Activated CD8-positive, alpha-beta memory T cell treated with anti-CD3 and anti-CD28 coated beads, Interleukin-2, amount 50 U/mL, for 1 hour (primary cell): ENCODE results near the gene PPP6R2.
"Not testable (repeated sequence)": the region's sequence is repeated elsewhere in the genome, so short reads cannot be mapped to it uniquely, and the experiment has no call there.

Experiments
- DNase-seq: peaks from one replicate; pipeline ENCODE4 v3.0.0-alpha.2; 2020; ENCODE audit errors: extremely low read depth

The PPP6R2 gene

DNA sequence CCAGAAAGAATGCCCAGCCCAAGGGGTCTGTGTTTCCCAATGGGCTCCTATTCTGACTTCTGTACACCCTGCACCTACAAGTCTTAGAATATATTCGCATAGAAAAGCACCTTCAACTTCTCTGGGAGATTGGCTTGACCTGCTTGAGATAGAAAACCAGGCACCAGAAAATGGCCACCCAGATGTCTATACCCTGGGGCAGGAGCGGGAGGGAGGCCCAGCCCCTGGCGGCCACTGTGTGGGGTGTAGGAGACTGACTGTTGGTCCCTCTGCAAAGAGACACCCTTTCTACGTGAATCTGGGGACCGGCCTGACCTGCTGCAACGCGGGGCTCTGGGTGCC is 24.8 kb upstream of the PPP6R2 start:
- DNase-seq = no peak

DNA sequence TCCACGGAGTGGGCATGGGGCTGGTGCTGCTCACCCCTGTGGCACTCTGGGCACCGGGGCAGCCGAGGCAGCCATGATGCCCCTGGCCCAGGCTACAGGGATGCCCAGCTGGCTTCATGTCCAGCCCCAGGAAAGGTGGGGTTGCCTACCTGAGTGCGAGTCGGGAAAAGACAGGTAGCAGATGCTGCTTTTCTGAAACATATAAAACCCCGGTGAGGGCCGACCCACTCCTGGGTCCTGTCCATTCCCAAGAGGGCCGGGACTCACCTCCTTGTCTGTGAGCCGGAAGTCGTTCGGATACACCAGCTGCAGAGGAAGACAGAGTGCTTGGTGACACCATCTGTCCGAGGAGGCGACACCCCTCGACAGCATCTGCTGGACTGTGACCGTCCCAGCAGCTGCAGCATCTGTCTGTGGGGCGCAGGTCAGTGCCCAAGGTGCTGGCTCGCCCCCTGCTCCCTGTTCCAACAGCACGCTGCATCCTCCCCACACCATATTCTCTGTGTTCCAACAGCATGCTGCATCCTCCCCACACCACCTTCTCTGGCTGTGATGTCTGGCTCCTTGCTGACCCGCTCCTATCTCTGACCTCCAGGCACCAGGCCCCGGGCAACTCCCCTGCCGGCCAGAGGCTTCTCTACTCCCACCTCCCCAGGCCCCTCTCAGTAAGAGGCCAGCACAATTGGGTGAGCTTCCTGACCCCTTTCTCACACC is 24.3 kb upstream of the PPP6R2 start:
- DNase-seq = no peak

DNA sequence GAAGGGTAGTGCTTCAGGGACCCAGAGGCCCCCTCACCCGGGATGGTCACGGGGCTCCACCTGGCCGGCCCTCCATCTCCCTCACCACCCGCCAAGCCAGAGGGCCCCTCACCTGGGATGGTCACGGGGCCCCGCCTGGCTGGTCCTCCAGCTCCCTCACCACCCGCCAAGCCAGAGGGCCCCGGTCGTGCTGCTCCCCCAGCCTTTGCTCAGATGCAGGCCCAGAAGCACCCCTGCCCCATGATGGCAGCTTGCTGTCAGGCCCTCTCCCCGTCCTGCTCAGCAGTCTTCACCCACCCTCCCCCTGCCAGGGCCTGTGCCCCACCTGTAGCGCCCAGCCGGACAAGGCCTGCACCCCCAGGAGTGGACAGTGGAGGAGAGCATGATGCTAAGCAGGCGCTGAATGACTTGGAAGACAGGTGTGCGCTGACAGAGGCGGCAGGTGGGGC is 23.6 kb upstream of the PPP6R2 start:
- no peak for DNase-seq

DNA sequence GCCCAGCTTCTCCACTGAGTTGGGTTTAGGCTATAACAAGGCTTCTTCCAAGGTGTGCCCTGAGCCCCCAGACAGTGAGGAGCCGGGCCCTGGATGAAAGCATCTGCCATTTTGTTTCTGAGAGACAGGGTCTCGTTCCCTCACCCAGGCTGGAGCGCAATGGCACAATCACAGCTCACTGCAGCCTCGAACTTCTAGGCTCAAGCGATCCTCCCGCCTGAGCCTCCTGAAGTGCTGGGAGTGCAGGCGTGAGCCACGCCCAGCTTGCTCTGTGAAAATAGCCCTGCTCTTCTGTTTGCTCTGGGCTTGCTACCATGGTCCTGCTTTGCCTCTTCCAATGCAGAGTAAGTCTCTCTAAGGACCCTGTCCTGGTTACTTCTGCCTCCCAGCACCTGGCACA is 23.0 kb upstream of the PPP6R2 start:
- DNase-seq = no peak

DNA sequence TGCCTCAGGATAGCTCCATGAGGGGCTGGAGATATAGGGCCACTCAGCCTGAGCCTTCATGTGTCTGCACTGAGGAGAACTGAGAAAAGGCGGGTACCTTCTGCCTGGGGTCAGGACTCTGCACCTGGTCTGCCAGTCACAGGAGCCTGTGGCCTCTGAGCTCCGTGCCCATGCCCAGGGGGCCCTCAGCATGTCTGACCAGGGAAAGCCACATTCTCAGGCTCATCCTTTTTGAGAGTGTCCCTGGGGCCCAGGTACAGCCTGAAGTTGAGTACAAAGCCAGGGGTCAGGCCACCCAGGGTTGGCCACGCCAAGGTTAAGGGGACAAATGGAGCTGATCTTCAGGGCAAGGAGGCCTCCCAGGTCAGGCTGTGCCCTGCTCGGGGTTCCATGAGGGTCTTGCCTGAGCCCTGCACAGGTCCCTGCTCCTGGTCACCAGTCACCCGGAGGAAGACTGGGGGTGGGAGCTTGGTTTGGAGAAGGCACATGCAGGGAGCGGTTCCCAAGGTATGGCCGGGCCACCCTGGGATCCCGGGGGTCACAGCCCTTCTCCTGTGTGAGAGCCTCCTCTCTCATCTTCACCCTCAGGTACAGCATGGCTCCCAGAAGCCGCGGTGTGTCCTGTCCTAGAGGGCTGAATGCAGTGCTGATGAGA is 22.3 kb upstream of the PPP6R2 start:
- DNase-seq = no peak

DNA sequence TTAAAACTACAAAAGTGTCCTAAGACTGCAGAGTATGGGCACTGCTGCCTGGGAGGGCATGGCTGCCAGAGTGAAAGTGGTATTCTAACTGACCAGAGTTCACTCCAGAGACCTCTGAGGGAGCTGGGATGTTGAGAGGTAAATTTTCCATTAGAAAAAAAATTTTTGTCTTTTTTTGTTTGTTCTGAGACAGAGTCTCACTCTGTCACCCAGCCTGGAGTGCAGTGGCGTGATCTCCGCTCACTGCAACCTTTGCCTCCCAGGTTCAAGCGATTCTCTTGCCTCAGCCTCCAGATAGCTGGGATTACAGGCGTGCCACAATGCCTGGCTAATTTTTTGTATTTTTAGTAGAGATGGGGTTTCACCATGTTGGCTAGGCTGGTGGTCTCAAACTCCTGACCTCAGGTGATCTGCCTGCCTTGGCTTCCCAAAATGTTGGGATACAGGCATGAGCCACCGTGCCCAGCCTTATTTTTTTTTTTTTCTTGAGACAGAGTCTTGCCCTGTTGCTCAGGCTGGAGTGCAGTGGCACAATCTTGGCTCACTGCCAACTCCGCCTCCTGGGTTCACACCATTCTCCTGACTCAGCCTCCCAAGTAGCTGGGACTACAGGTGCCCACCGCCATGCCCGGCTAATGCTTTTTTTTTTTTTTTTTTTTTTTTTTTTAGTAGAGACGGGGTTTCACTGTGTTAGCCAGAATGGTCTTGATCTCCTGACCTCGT is 20.6 kb upstream of the PPP6R2 start:
- not testable (repeated sequence) for DNase-seq

DNA sequence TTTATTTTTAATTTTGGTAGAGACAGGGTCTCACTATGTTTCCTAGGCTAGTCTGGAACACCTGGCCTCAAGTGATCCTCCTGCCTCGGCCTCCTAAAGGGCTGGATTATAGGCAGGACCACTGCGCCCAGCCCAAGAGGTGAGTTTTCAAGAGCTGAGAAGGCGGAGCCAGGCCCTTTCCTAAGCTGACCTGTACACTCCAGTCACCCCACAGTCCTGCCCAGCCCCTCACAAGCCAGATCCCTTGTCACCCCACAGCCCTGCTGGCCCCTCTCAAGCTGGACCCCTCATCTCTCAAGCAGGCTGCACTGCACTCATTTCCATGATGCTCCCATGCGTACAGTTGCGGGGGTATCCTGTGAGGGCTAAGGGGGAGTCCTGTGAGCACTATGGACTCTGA is 19.2 kb upstream of the PPP6R2 start:
- DNase-seq = no peak

DNA sequence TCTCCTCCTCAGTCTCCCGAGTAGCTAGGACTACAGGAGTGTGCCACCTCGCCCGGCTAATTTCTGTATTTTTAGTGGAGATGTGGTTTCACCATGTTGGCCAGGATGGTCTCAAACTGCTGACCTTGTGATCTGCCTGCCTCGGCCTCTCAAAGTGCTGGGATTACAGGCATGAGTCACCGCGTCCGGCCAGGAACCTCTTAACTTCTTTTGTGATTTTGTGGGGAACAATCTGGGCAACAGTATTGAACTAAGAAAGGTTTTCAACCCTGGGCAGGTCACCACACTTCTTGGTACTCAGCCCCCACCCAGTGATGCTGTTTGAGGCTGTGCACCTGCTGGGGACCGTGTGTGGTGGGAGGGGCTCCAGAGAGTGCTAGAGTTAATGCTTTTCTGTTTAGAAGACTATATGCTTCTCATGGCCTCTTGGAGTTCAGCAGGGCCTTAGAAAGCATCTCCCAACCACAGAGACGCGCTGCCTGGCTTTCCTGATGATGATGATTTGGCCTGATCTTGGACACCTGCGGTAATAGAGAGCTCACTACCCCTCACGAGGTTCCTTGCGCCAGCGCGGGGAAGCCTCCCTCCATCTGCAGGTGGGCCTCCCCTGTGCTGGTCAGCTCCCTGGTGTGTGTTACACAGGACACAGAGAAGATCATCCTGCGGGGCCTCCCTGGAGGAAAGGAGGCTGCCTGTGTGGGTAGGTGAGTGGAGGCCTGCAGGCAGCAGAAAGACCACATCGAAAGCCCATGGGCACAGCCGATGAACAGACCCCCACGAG is 17.5 kb upstream of the PPP6R2 start:
- DNase-seq = no peak

DNA sequence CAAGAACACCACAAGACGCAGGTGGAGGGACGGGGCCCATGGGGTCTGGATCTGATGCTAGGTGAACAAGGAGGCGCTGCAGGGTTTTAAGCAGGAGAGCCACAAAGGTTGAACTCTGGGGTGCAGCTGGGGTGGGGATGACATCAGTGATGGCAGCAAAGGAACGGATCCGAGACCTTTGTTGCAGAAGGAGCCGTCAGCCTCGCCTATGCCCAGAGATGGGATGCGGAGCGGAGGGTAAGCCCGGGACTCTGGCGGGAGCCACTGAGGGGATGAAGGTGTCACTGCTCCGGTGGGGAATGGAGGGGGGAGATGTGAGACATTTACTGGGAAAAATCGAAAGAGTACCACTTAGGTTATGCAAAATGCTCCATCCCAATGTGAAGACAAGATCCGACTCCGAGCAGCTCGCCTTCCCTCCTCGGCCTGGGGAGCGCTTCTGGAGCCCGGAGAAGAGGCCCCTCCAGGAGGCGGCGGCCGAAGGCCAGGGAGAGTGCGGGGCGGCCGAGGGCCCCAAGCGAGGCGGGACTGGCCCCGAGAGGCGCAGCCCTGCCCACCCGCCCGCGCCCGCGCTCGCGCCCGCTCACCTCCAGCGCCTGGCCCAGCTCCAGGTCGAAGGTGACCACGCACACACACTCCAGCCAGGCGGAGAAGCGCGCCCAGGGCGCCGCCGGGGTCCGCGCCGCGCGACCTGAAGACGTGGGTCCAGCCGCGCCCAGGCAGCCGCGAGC is 16.7 kb upstream of the PPP6R2 start:
- DNase-seq = no peak

DNA sequence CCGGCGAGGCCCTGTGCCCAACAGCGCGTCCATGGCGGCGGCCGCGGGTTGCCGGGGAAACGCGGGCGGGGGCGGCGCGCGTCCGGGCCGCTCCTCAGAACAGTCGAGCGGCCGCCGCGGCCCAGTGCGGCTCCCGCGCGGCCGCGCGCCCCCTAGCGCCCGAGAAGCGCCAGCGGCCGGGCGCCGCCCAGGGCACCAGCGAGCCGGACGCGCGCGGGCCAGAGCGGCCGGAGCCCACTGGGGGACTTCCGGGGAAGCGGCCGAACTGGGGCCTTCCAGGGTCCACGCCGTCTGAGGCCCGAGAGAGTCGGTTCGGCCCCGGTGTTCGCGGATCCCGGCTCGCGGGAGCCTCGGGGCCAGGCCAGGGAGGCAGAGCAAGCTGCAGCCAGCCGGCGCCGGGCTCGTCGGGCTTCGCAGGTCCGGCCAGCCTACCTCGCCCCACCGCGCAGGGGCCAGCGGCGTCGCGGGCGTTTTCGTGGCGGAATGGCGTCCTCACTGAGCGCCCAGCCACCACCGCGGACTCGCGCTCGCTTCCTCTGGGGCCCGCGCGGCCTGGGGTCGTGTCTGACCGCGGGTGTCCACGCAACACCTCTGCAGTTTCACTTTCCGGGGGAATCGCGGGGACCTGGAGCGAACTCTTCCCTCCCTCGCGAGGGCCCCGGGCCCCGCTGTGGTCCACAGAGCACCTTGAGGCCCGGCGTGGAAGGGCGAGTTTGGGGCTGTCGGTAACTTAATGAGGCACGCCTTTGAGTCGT is 16.0 kb upstream of the PPP6R2 start, which contains the start of gene DENND6B:
Gene DENND6B (minus strand): TSS at position 57 of the 755 bp plus-strand sequence. CDS start 24 bp downstream, at position 33.
- no peak for DNase-seq

DNA sequence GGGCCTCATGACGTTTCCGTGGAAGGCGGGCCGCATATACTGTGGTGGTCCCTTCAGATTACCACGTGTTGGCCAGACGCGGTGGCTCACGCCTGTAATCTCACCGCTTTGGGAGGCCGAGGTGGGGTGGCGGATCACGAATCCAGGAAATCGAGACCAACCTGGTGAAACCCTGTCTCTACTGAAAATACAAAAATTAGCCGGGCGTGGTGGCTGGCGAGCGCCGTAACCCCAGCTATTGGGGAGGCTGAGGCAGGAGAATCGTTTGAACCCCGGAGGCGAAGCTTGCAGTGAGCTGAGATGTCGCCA is 15.5 kb upstream of the PPP6R2 start:
- no peak for DNase-seq

DNA sequence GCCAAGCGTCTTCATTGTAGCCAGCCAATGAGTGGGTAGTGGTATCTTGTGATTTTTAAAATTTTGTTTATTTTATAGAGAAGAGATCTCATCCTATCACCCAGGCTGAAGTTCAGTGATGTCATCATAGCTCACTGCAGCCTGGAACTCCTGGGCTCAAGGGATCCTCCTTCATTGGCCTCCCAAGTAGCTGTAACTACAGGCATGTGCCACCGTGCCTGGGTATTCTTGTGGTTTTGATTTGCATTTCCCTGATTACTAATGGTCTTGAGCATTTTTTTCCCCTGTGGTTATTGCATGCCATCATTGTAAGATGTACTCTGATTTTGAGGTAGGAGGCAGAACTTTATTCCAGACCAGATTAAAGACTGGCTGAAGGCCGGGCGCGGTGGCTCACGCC is 13.9 kb upstream of the PPP6R2 start:
- DNase-seq = no peak

DNA sequence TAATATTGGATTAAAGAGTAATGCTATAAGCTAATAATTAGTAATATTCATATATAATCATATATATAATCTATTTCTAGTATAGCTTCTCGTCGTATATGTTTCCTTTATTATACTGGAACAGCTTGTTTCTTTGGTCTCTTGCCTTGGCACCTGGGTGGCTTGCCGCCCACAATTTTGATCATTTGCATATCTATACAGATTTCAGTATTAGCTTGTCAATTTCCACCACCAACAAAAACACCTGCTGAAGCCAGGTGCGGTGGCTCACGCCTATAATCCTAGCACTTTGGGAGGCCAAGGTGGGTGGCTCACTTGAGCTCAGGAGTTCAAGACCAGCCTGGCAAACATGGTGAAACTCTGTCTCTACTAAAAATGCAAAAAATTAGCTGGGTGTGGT is 8.7 kb upstream of the PPP6R2 start:
- DNase-seq = not testable (repeated sequence)

DNA sequence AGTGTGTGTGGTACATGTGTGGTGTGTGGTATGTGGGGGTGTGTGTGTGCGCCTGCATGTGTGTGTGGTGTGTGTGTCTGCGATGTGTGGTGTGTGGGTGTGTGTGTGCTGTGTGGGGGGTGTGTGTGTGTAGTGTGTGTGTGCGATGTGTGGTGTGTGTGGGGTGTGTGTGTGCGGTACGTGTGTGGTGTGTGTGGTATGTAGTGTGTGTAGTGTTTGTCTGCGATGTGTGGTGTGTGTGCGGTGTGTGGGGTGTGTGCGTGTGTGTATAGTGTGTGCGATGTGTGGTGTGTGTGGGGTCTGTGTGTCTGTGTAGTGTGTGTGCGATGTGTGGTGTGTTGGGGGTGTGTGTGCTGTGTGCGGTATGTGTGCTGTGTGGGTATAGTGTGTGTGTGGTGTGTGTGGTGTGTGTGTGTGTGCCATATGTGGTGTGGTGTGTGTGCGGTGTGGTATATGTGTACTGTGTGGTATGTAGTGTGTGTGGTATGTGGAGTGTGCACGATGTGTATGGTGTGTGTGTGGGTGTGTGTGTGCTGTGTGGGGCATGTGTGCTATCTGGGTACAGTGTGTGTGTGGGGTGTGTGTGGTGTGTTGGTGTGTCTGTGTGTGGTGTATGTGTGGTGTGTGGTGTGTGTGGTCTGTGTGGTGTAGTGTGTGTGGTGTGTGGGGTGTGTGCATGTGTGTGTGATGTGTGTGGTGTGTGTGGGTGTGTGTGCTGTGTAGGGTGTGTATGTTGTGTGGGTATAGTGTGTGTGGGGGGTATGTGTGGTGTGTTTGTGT is 5.7 kb upstream of the PPP6R2 start:
- DNase-seq = no peak

DNA sequence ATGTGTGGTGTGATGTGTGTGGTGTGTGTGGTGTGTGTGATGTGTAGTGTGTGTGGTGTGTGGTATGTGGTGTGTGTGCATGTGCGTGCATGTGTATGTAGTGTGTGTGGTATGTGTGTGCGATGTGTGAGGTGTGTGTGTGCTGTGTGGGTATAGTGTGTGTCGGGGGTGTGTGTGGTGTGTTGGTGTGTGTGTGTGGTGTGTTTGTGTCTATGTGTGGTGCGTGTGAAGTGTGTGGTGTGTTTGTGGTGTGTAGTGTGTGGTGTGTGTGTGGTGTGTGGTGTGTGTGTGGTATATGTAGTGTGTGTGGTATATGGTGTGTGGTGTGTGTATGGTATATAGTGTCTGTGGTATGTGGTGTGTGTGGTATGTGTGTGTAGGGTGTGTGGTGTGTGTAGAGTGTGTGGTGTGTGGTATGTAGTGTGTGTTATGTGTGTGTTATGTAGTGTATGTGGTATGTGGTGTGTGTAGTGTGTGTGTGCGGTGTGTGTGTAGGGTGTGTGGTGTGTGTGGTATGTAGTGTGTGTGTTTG is 5.0 kb upstream of the PPP6R2 start:
- no peak for DNase-seq

DNA sequence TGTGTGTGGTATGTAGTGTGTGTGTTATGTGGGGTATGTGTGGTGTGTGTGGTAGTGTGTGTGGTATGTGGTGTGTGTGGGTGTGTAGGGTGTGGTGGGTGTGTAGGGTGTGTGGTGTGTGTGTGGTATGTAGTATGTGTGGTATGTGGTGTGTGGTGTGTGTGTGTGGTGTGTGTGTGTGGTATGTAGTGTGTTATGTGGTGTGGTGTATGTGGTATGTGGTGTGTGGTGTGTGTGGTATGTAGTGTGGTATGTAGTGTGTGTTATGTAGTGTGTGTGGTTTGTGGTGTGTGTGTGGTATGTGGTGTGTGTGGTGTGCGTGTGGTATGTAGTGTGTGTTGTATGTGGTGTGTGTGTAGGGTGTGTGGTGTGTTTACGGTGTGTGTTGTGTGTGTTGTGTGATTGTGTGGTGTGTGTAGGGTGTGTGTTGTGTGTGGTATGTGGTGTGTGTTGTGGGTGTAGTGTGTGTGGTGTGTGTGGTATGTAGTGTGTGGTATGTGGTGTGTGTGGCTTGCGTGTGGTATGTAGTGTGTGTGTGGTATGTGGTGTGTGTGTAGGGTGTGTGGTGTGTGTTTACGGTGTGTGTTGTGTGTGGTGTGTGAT is 4.2 kb upstream of the PPP6R2 start:
- no peak for DNase-seq

DNA sequence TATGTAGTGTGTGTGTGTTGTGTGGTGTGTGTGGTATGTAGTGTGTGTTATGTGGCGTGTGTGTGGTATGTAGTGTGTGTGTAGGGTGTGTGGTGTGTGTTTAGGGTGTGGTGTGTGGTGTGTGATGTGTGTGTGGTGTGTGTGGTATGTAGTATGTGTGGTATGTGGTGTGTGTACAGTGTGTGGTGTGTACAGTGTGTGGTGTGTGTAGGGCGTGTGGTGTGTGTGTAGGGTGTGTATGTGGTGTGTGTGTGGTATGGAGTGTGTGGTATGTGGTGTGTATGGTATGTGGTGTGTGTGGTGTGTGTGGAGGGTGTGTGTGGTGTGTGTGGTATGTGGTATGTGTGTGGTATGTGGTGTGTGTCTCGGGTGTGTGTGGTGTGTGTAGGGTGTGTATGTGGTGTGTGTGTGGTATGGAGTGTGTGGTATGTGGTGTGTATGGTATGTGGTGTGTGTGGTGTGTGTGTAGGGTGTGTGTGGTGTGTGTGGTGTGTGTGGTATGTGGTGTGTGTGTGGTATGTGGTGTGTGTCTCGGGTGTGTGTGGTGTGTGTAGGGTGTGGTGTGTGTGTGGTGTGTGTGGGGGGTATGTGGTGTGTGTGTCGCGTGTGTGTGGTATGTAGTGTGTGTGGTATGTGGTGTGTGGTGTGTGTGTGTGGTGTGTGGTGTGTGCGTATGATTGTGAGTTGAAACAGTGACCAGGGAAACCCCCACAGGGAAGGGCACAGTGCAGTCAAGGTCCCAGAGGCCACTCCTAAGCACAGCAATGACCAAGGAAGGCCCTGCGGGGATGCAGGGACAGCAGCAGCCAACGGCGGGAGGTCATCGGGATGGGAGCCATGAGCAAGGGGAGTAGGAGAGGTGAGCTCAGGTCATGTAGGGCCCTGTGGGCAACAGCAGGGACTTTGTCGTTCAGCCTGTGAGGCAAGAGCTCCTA is 2.9 kb upstream of the PPP6R2 start:
- no peak for DNase-seq

DNA sequence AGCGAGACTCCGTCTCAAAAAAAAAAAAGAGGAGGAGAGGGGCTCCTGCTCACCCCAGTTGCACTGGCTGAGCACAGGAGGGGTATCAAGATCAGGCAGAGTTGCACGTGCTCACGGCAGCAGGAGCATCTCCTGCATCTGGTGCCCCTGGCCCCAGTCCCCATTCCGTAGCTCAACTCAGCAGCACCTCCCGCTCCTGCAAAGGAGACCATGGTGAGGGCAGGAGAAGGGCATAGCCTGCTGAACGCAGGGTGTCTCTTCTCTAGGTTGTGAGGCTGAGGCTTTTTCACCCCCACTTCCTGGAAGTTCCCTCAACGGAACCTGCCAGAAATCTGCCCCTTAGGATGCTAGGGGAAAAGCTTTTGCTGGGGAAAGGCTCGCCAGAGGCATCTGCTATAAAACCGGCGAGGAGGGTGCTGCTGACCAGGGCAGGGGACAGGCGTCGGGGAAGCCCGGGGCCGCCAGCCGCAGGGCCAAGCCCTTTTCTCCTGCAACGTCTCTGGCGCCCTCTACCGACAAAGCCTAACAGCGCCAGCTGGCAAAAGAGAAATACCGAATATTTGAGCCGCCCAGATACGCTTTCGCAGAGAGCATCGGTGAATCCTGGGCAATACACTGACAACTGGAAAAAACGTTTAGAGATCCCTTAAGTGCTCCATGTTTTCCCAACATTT is 1.0 kb upstream of the PPP6R2 start:
- peak; percentile 65 for DNase-seq
